Gastroesophageal sphincter (tissue), 4 donors: ENCODE results near the gene VAV3. TPM values are rescaled to one million over a fixed set of nuclear protein-coding genes. Genes with fewer than 3 reads are reported as not detected.

Experiments used
- ATAC-seq: fragments of 150-250 bp; one replicate; pipeline ENCODE4 v1.9.1; 2016; ENCODE audit warnings: mild to moderate bottlenecking, moderate library complexity
- H3K27ac ChIP-seq, 4 donors: fragments of 200-600 bp; sonication (generic) in 3 of 4; 1 replicate in 3 of 4; 2 replicates in 1 of 4; pipeline ENCODE4 v1.5.1; 2016 to 2019
- H3K27me3 ChIP-seq: fragments of 200-600 bp; sonication (generic); one replicate; pipeline ENCODE4 v1.5.1; 2019
- H3K36me3 ChIP-seq, 2 donors: fragments of 200-600 bp; sonication (generic); one replicate each; pipeline ENCODE4 v1.5.1; 2019; ENCODE audit warnings: control low read depth in 1 of 2
- H3K4me1 ChIP-seq, 3 donors: fragments of 200-600 bp; sonication (generic); 1 replicate in 2 of 3; 2 replicates in 1 of 3; pipeline ENCODE4 v1.5.1; 2016 to 2019; ENCODE audit warnings: control low read depth in 2 of 3
- H3K4me3 ChIP-seq, 2 donors: fragments of 200-600 bp; sonication (generic); one replicate each; pipeline ENCODE4 v1.5.1; 2019; ENCODE audit warnings: mild to moderate bottlenecking in 1 of 2, moderate library complexity in 1 of 2
- H3K9me3 ChIP-seq, 3 donors: fragments of 200-600 bp; sonication (generic); one replicate each; pipeline ENCODE4 v1.5.1; 2017 to 2019; ENCODE audit warnings: control low read depth in 2 of 3
- CTCF ChIP-seq, 4 experiments: fragments of 200-600 bp in 2 of 4; fragments of 450-650 bp in 2 of 4; sonication (generic) in 1 of 4; IDR thresholded peaks; one replicate each; pipeline ENCODE4 v1.5.1; 2017 to 2019; ENCODE audit warnings: antibody characterized with exemption in 4 of 4, mild to moderate bottlenecking in 2 of 4, moderate library complexity in 2 of 4
- EP300 ChIP-seq: sonication (generic); formaldehyde crosslinking; IDR thresholded peaks from one replicate; pipeline ENCODE4 v1.6.1; 2017; ENCODE audit warnings: antibody characterized with exemption, mild to moderate bottlenecking
- POLR2A ChIP-seq, 2 donors: fragments of 450-650 bp; IDR thresholded peaks; one replicate each; pipeline ENCODE4 v1.6.1; 2017; ENCODE audit warnings: antibody characterized with exemption in 2 of 2, mild to moderate bottlenecking in 2 of 2, moderate library complexity in 1 of 2
- POLR2AphosphoS5 ChIP-seq: sonication (generic); formaldehyde crosslinking; IDR thresholded peaks from one replicate; pipeline ENCODE4 v1.6.1; 2017; ENCODE audit warnings: antibody characterized with exemption
- WGBS, 2 donors: methylation state at CpG; one replicate each; pipeline ENCODE4 v1.1.5; 2018; ENCODE audit warnings: low coverage in 1 of 2; 5-methylcytosine and 5-hydroxymethylcytosine counted together
- total RNA-seq, 4 donors: library from RNA; depleted of rRNA; stranded (reverse); fragments of >200 nt; gene quantifications; one replicate each; pipeline ENCODE4 v1.1.0, GENCODE V29; 2016

VAV3 gene
- total RNA-seq, 4 donors from 2014 or later = 1.3 to 4.7 (median 2.9) TPM

DNA sequence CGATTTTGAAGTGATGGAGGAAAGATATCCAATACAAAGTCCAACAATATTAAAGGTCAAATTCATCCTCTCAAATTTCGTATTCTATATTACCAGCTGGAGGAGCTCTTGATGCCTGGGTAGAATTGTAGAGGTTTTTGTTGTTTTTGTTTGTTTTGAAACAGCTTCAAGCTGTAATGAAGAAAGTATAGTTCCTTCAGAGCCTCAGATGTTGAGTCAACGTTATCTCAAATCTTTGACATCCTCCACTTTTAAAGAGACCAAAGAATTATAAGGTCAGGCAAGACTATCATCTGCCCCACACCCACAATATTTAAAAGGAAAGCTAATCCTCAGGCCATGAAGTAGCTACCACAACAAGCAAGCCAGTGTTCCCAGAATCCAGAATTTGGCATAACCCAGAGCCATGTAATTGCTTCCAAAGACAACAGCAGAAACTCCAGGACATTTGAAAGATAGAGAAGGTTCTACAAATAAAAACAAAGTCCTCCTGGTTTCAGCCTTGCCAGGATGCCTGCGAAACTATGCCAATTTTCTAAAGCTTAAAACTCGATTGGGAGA lies 24.9 kb downstream of the VAV3 start:
- no peaks in the 10 kb centered on the region for H3K27me3 ChIP-seq
- H3K36me3 ChIP-seq = no peaks in the 10 kb centered on the region
- no peak overlapping the region for H3K4me3 ChIP-seq
- H3K9me3 ChIP-seq = no peaks in the 10 kb centered on the region
- H3K27ac ChIP-seq = no peak overlapping the region
- 74 to 75% methylated on average over 1 to 5 of the region's 5 CpGs for WGBS, 2 donors
- peaks cover 0 to 11% (median 4%) of the 10 kb centered on the region in 3 donors for H3K4me1 ChIP-seq
- no peak for ATAC-seq
- TF ChIP-seq POLR2A (IDR thresholded peaks at IDR 0.05) (no peak), CTCF (IDR thresholded peaks at IDR 0.05) (no peak), EP300 (no peak), POLR2AphosphoS5 (no peak)

GRCh38 chr1:107939256-107939655 lies 25.7 kb downstream of the VAV3 start:
- Histone ChIP-seq H3K4me3 (no peak overlapping the region), H3K27me3 (no peaks in the 10 kb centered on the region), H3K36me3 (no peaks in the 10 kb centered on the region), H3K27ac (no peak overlapping the region), H3K9me3 (no peaks in the 10 kb centered on the region), H3K4me1 (peaks cover 0 to 11% (median 4%) of the 10 kb centered on the region in 3 donors)
- TF ChIP-seq POLR2A (IDR thresholded peaks at IDR 0.05) = no peak
- TF ChIP-seq EP300 = no peak
- TF ChIP-seq POLR2AphosphoS5 = no peak
- TF ChIP-seq CTCF (IDR thresholded peaks at IDR 0.05) = no peak
- ATAC-seq = no peak
- 93 to 95% methylated on average over 3 of the region's 3 CpGs for WGBS, 2 donors

DNA sequence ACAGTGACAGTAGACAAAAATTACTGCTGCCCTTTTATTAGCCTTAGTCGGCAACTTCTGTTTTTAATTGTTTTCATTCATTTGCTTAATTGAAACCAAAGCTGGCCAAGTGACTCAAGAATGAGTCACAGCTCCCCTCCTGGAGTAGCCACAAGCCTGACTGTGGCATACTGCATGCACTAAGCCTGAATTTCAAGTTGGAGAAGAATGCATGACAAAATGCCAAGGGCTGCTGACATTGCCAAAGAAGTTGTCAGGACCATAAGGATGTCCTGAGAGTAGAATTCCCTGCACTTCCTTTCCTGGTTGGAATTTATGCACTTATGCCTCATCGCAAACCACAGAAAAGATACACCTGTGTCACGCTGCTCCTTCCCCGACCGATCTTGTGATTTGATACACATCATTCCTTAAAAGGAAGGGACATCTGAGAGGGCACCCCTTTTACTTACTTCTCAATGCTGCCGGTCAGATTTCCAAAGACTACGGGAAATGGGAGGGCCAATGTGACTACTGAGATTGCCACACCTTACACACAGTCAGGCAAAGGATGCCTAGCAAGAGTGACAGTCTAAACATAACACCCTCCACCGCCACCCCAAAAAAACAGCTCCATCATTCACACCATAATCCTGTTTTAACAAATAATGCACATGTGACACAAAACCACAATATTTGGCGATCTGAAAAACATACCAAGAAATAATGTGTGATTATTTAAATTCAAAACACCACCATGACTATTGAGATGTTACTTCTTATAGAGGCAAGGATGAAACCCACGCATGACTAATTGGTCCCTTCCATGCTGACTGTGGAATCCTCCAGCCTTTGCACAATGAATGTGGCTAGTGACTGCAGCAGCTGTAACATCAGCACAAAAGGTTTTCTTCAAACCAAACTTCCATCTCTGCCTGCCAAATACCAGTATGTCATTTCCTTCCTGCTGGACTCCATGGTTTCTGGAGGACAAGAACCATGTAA lies 28.2 kb downstream of the VAV3 start:
- WGBS, 2 donors = 56 to 59% methylated on average over 6 to 10 of the region's 10 CpGs
- no peak overlapping the region for H3K4me3 ChIP-seq
- no peaks in the 10 kb centered on the region for H3K9me3 ChIP-seq
- peak overlapping the region in 2 of 4 donors; percentile 19 to 41 for H3K27ac ChIP-seq
- H3K4me1 ChIP-seq = peaks cover 0 to 11% (median 4%) of the 10 kb centered on the region in 3 donors
- no peaks in the 10 kb centered on the region for H3K36me3 ChIP-seq
- no peaks in the 10 kb centered on the region for H3K27me3 ChIP-seq
- TF ChIP-seq POLR2A (IDR thresholded peaks at IDR 0.05) (no peak), EP300 (no peak), POLR2AphosphoS5 (no peak), CTCF (IDR thresholded peaks at IDR 0.05) (no peak)
- peak; percentile 64 for ATAC-seq

GRCh38 chr1:107935396-107936064 lies 29.4 kb downstream of the VAV3 start:
- Histone ChIP-seq H3K36me3 (no peaks in the 10 kb centered on the region), H3K4me1 (peaks cover 0 to 11% (median 4%) of the 10 kb centered on the region in 3 donors), H3K9me3 (no peaks in the 10 kb centered on the region), H3K27ac (no peak overlapping the region), H3K27me3 (no peaks in the 10 kb centered on the region), H3K4me3 (no peak overlapping the region)
- 74 to 83% methylated on average over 3 to 4 of the region's 4 CpGs for WGBS, 2 donors
- no peak for ATAC-seq
- TF ChIP-seq POLR2A (IDR thresholded peaks at IDR 0.05) (no peak), EP300 (no peak), POLR2AphosphoS5 (no peak), CTCF (IDR thresholded peaks at IDR 0.05) (no peak)
